H1 (cell line): ENCODE results near the gene CHD6. TPM values are rescaled to one million over a fixed set of nuclear protein-coding genes. Genes with fewer than 3 reads are reported as not detected.

Experiments used
- CTCF ChIA-PET: fragments of 300-600 bp; sonication (Branson Sonifier 250); formaldehyde crosslinking; loops from one replicate; lab custom pipeline; 2021; ENCODE audit not compliant: partially characterized antibody; lab: Charles Lee
- POLR2A ChIA-PET: fragments of 300-600 bp; sonication (Branson Sonifier 250); formaldehyde crosslinking; loops from one replicate; lab custom pipeline; 2021; ENCODE audit warnings: inconsistent platforms; ENCODE audit not compliant: partially characterized antibody; lab: Charles Lee
- DNase-seq, 2 experiments: peaks; one replicate each; pipeline versions ENCODE4 v3.0.0 to v3.0.0-alpha.2; 2010 to 2022; ENCODE audit warnings: low spot score in 2 of 2, low read depth in 1 of 2, mixed read lengths in 1 of 2
- FAIRE-seq: peaks from 2 replicates; lab custom pipeline; 2011; peaks lifted over from hg19 to GRCh38; lab: Jason Lieb, UNC
- H2AFZ ChIP-seq: 2 replicates; pipeline ENCODE4 v1.8.1; 2012; ENCODE audit warnings: low read length, inconsistent platforms
- H2AK5ac ChIP-seq: 2 replicates; pipeline ENCODE4 v1.6.1; 2013; ENCODE audit warnings: low read depth, low read length
- H2BK120ac ChIP-seq: replicated peaks from 2 replicates; pipeline ENCODE3; 2013; ENCODE audit warnings: low read depth, low read length, inconsistent platforms
- H2BK12ac ChIP-seq: 2 replicates; pipeline ENCODE4 v1.6.1; 2013; ENCODE audit warnings: low read depth, low read length
- H2BK15ac ChIP-seq: 2 replicates; pipeline ENCODE4 v1.6.1; 2013; ENCODE audit warnings: low read length
- H2BK20ac ChIP-seq: 2 replicates; pipeline ENCODE4 v1.6.1; 2013; ENCODE audit warnings: low read length
- H2BK5ac ChIP-seq: 2 replicates; pipeline ENCODE4 v1.6.1; 2013; ENCODE audit warnings: low read depth, low read length
- H3K14ac ChIP-seq: 2 replicates; pipeline ENCODE4 v1.6.1; 2013; ENCODE audit warnings: inconsistent platforms; ENCODE audit not compliant: insufficient read length
- H3K18ac ChIP-seq: 2 replicates; pipeline ENCODE4 v1.6.1; 2013; ENCODE audit warnings: low read length; ENCODE audit errors: extremely low read depth
- H3K23ac ChIP-seq: 2 replicates; pipeline ENCODE4 v1.6.1; 2013; ENCODE audit warnings: inconsistent platforms; ENCODE audit not compliant: insufficient read length
- H3K23me2 ChIP-seq: 2 replicates; pipeline ENCODE4 v1.6.1; 2013; ENCODE audit warnings: low read depth, low read length
- H3K27ac ChIP-seq: 2 replicates; pipeline ENCODE4 v1.6.1; 2011; ENCODE audit warnings: low read depth, low read length, inconsistent platforms
- H3K27me3 ChIP-seq, 4 experiments: replicated peaks in 1 of 4; 1 replicate in 1 of 4; 2 replicates in 3 of 4; pipeline versions ENCODE4 v1.6.1 to v1.8.1; 2011 to 2013; ENCODE audit warnings: low read length in 3 of 4, mild to moderate bottlenecking in 3 of 4, inconsistent platforms in 2 of 4, mixed read lengths in 2 of 4, moderate library complexity in 1 of 4; ENCODE audit not compliant: control insufficient read depth in 3 of 4, insufficient read depth in 3 of 4; ENCODE audit errors: extremely low read depth in 1 of 4
- H3K36me3 ChIP-seq, 4 experiments: 2 replicates each; pipeline versions ENCODE4 v1.6.1 to v1.8.1; 2011 to 2013; ENCODE audit warnings: mild to moderate bottlenecking in 4 of 4, low read length in 3 of 4, moderate library complexity in 2 of 4, control low read depth in 1 of 4, inconsistent platforms in 1 of 4; ENCODE audit not compliant: insufficient read depth in 4 of 4, control insufficient read depth in 2 of 4
- H3K4ac ChIP-seq: replicated peaks from 2 replicates; pipeline ENCODE3; 2013; ENCODE audit warnings: low read length, low read depth, mixed read lengths, inconsistent platforms; ENCODE audit not compliant: insufficient read length
- H3K4me1 ChIP-seq, 4 experiments: replicated peaks in 1 of 4; 1 replicate in 1 of 4; 2 replicates in 3 of 4; pipeline versions ENCODE4 v1.6.1 to v1.8.1; 2011 to 2013; ENCODE audit warnings: low read length in 3 of 4, inconsistent platforms in 2 of 4, mixed read lengths in 1 of 4; ENCODE audit not compliant: insufficient read depth in 4 of 4, control insufficient read depth in 3 of 4
- H3K4me2 ChIP-seq, 2 experiments: 2 replicates each; pipeline versions ENCODE4 v1.6.1 to v1.8.1; 2011 to 2013; ENCODE audit warnings: low read depth in 2 of 2, low read length in 2 of 2, control low read depth in 1 of 2, inconsistent platforms in 1 of 2, mild to moderate bottlenecking in 1 of 2; ENCODE audit not compliant: insufficient read depth in 1 of 2
- H3K4me3 ChIP-seq, 4 experiments: fragments of 200-600, 300-600 bp in 1 of 4; sonication (generic), shearing (Covaris generic), sonication (Bioruptor Twin) in 1 of 4; 2 replicates each; pipeline versions ENCODE4 v1.5.1 to v1.8.1; 2011 to 2016; ENCODE audit warnings: low read length in 4 of 4, low read depth in 3 of 4, control low read depth in 2 of 4, inconsistent platforms in 2 of 4, mild to moderate bottlenecking in 2 of 4, mixed read lengths in 1 of 4, moderate library complexity in 1 of 4; ENCODE audit not compliant: insufficient read depth in 2 of 4; ENCODE audit errors: extremely low read depth in 1 of 4
- H3K56ac ChIP-seq: replicated peaks from 2 replicates; pipeline ENCODE3; 2013; ENCODE audit warnings: low read depth, mild to moderate bottlenecking, mixed read lengths, low read length, inconsistent platforms; ENCODE audit not compliant: insufficient read length
- H3K79me1 ChIP-seq: 2 replicates; pipeline ENCODE4 v1.6.1; 2013; ENCODE audit warnings: low read depth, low read length, control low read depth
- H3K79me2 ChIP-seq, 2 experiments: 2 replicates each; pipeline versions ENCODE4 v1.6.1 to v1.8.1; 2012 to 2013; ENCODE audit warnings: low read length in 2 of 2, mild to moderate bottlenecking in 2 of 2, inconsistent platforms in 1 of 2; ENCODE audit not compliant: insufficient read depth in 2 of 2, control insufficient read depth in 1 of 2
- H3K9ac ChIP-seq, 4 experiments: replicated peaks in 1 of 4; 1 replicate in 1 of 4; 2 replicates in 3 of 4; pipeline versions ENCODE4 v1.6.1 to v1.8.1; 2011 to 2013; ENCODE audit warnings: low read depth in 3 of 4, low read length in 3 of 4, control low read depth in 2 of 4, mild to moderate bottlenecking in 2 of 4, moderate library complexity in 2 of 4, inconsistent platforms in 1 of 4; ENCODE audit errors: extremely low read depth in 1 of 4
- H3K9me3 ChIP-seq, 2 experiments: 2 replicates each; pipeline versions ENCODE4 v1.6.1 to v1.8.1; 2012 to 2013; ENCODE audit warnings: mild to moderate bottlenecking in 2 of 2, moderate library complexity in 2 of 2, control low read depth in 1 of 2, inconsistent platforms in 1 of 2, low read depth in 1 of 2, low read length in 1 of 2, mixed read lengths in 1 of 2; ENCODE audit not compliant: insufficient read depth in 2 of 2
- H4K20me1 ChIP-seq, 2 experiments: replicated peaks in 1 of 2; 2 replicates each; pipeline versions ENCODE3 to v1.8.1; 2011 to 2013; ENCODE audit warnings: inconsistent platforms in 2 of 2, low read length in 2 of 2, mild to moderate bottlenecking in 1 of 2; ENCODE audit not compliant: insufficient read depth in 2 of 2, control insufficient read depth in 1 of 2
- H4K5ac ChIP-seq: 2 replicates; pipeline ENCODE4 v1.6.1; 2013; ENCODE audit warnings: low read length, low read depth, mixed read lengths, inconsistent platforms; ENCODE audit not compliant: insufficient read length
- H4K8ac ChIP-seq: 2 replicates; pipeline ENCODE4 v1.8.0; 2013; ENCODE audit warnings: mild to moderate bottlenecking, moderate library complexity, low read length, inconsistent platforms; ENCODE audit not compliant: insufficient read depth; ENCODE audit errors: extremely low read depth
- H4K91ac ChIP-seq: replicated peaks from 2 replicates; pipeline ENCODE3; 2013; ENCODE audit warnings: low read length, mixed read lengths, inconsistent platforms; ENCODE audit not compliant: insufficient read length
- CBX8 ChIP-seq: fragments of 300-800, 300-1000 bp; sonication (generic); IDR thresholded peaks from 2 replicates; pipeline ENCODE4 v1.7.1; 2016; ENCODE audit warnings: low read depth, low read length, borderline replicate concordance
- CEBPB ChIP-seq: IDR thresholded peaks from 2 replicates; pipeline ENCODE4 v1.6.1; 2012; ENCODE audit warnings: low read depth, low read length
- CREB1 ChIP-seq: IDR thresholded peaks from 2 replicates; pipeline ENCODE4 v1.6.1; 2012; ENCODE audit warnings: inconsistent platforms
- HDAC2 ChIP-seq, 2 experiments: fragments of 300-600 bp in 1 of 2; sonication (generic) in 1 of 2; IDR thresholded peaks; 2 replicates each; pipeline ENCODE4 v1.6.1; 2011 to 2012; ENCODE audit warnings: low read depth in 2 of 2, low read length in 2 of 2, mild to moderate bottlenecking in 2 of 2, moderate library complexity in 2 of 2, borderline replicate concordance in 1 of 2, inconsistent platforms in 1 of 2
- MAFK ChIP-seq: IDR thresholded peaks from 2 replicates; pipeline ENCODE4 v1.6.1; 2012; ENCODE audit warnings: low read depth, mild to moderate bottlenecking, improper control_type of control experiment, low read length
- RAD21 ChIP-seq, 2 experiments: IDR thresholded peaks in 1 of 2; conservative IDR thresholded peaks in 1 of 2; 2 replicates each; pipeline ENCODE4 v1.6.1; 2011; ENCODE audit warnings: low read depth in 2 of 2, low read length in 2 of 2, improper control_type of control experiment in 1 of 2, inconsistent platforms in 1 of 2, mild to moderate bottlenecking in 1 of 2, moderate library complexity in 1 of 2
- WGBS, 2 experiments: shearing (Covaris generic) in 1 of 2; methylation state at CpG; one replicate each; pipeline versions ENCODE4 v1.1.6 to v1.1.7; 2013 to 2015; ENCODE audit warnings: low lambda C conversion rate in 2 of 2, mixed read lengths in 2 of 2, inconsistent platforms in 1 of 2, low coverage in 1 of 2, missing lambda C conversion rate in 1 of 2; ENCODE audit not compliant: insufficient replicate concordance in 2 of 2, insufficient coverage in 1 of 2, insufficient read length in 1 of 2; ENCODE audit errors: extremely low coverage in 1 of 2, missing lambda C conversion rate in 1 of 2; 5-methylcytosine and 5-hydroxymethylcytosine counted together
- polyA plus RNA-seq, 7 experiments: library from polyadenylated mRNA; depleted of rRNA in 3 of 7; stranded (reverse) in 5 of 7; unstranded in 2 of 7; fragments of >200 nt in 5 of 7; fragments of 200-250 nt in 2 of 7; gene quantifications; 1 replicate in 5 of 7; 2 replicates in 1 of 7; 4 replicates in 1 of 7; pipeline versions ENCODE4 v1.2.1 to v1.2.3, GENCODE V29; 2011 to 2013; ENCODE audit warnings: missing spikeins in 2 of 7, mixed read lengths in 2 of 7
- total RNA-seq: library from RNA; stranded (reverse); fragmentation: NEBNext Ultra II Directional; extraction: Animal tissue kit (Norgen Biotek cat#: 25700); gene quantifications from 2 replicates; pipeline ENCODE4 v1.2.1, GENCODE V29; 2021

CHD6 gene
- total and polyA plus RNA-seq, 2 of the 8 experiments (the other 6 are each of a cell fraction or from before 2014, with no cell fraction given): 11.1 to 62.9 TPM

- DNase-seq (no peak), FAIRE-seq (no peak)
- no peaks in the 10 kb centered on the region for H3K36me3 ChIP-seq
- no peak overlapping the region for H2AK5ac ChIP-seq
- peaks cover 5% of the 10 kb centered on the region; the same call in 1 of the 2 replicates for H3K23me2 ChIP-seq
- H3K9ac ChIP-seq: no peak overlapping the region
- no peak overlapping the region for H2AFZ ChIP-seq
- H4K8ac ChIP-seq: no peak overlapping the region
- H2BK12ac ChIP-seq: no peak overlapping the region
- POLR2A ChIA-PET: interaction anchor here (1.3 kb wide), 1 partner anchor 11 kb away, joined by 5 read pairs; no protein-coding TSS in a partner anchor
- H3K4me2 ChIP-seq: no peak overlapping the region
- no peak overlapping the region for H3K56ac ChIP-seq
- TF ChIP-seq CREB1: no peak
- TF ChIP-seq HDAC2 (IDR thresholded peaks at IDR 0.05; ENCODE audit: borderline replicate concordance in 1 of 2, low read depth in 2 of 2, low read length in 2 of 2): no peak
- no peak for TF ChIP-seq CBX8
- no peak for TF ChIP-seq RAD21 (IDR thresholded peaks at IDR 0.05 in 1 of 2, conservative IDR thresholded peaks at IDR 0.05 in 1 of 2; ENCODE audit: low read depth in 2 of 2, low read length in 2 of 2)
- TF ChIP-seq MAFK: no peak
- no peak for TF ChIP-seq CEBPB
- no peak overlapping the region for H4K5ac ChIP-seq
- H3K79me2 ChIP-seq: no peaks in the 10 kb centered on the region
- no peak overlapping the region for H3K4ac ChIP-seq
- CTCF ChIA-PET: interaction anchor here (0.7 to 2.3 kb wide), 11 partner anchors 8 to 112 kb away, joined by 3 to 12 read pairs (median 5); partner anchors contain the start of gene LPIN3
- no peaks in the 10 kb centered on the region for H3K79me1 ChIP-seq
- peaks cover 2 to 7% of the 10 kb centered on the region in 2 experiments for H4K20me1 ChIP-seq
- 93% methylated on average over 38 of the region's 45 CpGs; no CpG with 5 or more reads in 1 of the 2 experiments for WGBS, 2 experiments
- no peak overlapping the region for H2BK20ac ChIP-seq
- H2BK120ac ChIP-seq: no peak overlapping the region
- no peak overlapping the region for H4K91ac ChIP-seq
- no peaks in the 10 kb centered on the region for H3K9me3 ChIP-seq
- H2BK5ac ChIP-seq: no peak overlapping the region
- H2BK15ac ChIP-seq: no peak overlapping the region
- no peak overlapping the region for H3K4me3 ChIP-seq
- H3K18ac ChIP-seq: no peak overlapping the region
- no peak overlapping the region for H3K14ac ChIP-seq
- H3K27me3 ChIP-seq: peaks cover 14 to 25% (median 22%) of the 10 kb centered on the region in 4 experiments; a peak in 6 of 7 replicates
- H3K4me1 ChIP-seq: peaks cover 0 to under 1% (median 0%) of the 10 kb centered on the region in 4 experiments; a peak in 3 of 7 replicates
- no peak overlapping the region for H3K23ac ChIP-seq
- no peak overlapping the region; the same call in 1 of the 2 replicates for H3K27ac ChIP-seq
Measured at GRCh38 chr20:41361757-41362747, 256.1 kb downstream of the CHD6 start.
